ENCODE data around the gene FGD6.

DNA sequence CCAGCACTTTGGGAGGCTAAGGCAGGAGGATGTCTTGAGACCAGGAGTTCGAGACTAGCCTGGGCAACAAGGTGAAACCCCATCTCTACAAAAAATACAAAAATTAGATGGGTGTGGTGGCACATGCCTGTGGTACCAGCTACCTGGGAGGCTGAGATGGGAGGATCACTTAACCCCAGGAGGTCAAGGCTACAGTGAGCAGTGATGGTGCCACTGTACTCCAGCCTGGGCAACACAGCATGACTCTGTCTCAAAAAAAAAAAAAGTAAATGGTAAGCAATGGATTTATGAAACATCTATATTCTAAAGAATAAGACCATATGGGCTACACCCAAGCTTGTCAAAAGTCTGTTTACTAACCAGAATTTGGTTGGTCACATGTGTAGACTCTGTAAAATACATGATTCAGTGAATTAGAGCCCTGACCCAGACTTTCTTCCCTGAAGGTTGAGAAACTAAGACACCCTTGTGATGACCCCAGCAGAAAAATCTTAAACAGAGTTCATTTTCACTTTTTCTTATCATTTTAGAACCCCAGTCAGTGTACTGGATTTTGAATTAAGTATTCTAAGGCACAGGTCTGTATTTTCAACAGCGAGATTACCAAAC is 12.1 kb downstream of the FGD6 start:
- TF ChIP-seq JUN (IDR thresholded peaks at IDR 0.05) (no peak), MYC (IDR thresholded peaks at IDR 0.05; ENCODE audit: borderline replicate concordance, low read length) (no peak), RAD21 (conservative IDR thresholded peaks at IDR 0.05 in 1 of 2, IDR thresholded peaks at IDR 0.05 in 1 of 2) (no peak), SMC3 (IDR thresholded peaks at IDR 0.05) (no peak), NR3C1 (IDR thresholded peaks at IDR 0.05) (no peak), POLR2A (IDR thresholded peaks at IDR 0.05; ENCODE audit: low read length) (no peak), EP300 (IDR thresholded peaks at IDR 0.05) (no peak)
- TF ChIP-seq, protein P1, sequence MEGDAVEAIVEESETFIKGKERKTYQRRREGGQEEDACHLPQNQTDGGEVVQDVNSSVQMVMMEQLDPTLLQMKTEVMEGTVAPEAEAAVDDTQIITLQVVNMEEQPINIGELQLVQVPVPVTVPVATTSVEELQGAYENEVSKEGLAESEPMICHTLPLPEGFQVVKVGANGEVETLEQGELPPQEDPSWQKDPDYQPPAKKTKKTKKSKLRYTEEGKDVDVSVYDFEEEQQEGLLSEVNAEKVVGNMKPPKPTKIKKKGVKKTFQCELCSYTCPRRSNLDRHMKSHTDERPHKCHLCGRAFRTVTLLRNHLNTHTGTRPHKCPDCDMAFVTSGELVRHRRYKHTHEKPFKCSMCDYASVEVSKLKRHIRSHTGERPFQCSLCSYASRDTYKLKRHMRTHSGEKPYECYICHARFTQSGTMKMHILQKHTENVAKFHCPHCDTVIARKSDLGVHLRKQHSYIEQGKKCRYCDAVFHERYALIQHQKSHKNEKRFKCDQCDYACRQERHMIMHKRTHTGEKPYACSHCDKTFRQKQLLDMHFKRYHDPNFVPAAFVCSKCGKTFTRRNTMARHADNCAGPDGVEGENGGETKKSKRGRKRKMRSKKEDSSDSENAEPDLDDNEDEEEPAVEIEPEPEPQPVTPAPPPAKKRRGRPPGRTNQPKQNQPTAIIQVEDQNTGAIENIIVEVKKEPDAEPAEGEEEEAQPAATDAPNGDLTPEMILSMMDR (IDR thresholded peaks at IDR 0.05), result no peak
